ENCODE measurements around the gene KRTAP26-1. TPM values are rescaled to one million over a fixed set of nuclear protein-coding genes. Genes with fewer than 3 reads are reported as not detected.

KRTAP26-1 gene
- total RNA-seq, 1 donor from 2014 or later = not detected

DNA sequence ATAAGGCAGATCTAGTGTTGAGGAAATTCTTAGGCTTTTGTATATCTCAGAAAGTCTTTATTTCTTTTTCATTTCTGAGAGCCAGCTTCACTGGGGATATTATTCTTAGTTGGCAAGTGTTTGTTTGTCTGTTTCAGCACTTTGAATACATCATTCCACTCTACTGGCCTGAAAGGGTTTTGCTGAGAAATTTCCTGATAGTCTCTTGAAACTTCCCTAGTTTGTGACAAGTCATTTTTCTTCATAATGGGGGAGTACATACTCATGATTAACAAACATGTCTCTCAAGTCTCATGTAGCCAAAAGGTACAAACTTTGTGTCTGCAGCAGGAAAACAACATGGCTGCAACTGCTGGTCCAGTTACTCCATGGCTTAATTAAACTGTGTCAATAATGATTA, 6.3 kb upstream of the KRTAP26-1 start:
- Mint-ChIP-seq H3K9me3 (peaks cover 28% of the 10 kb centered on the region), H3K36me3 (no peaks in the 10 kb centered on the region), H3K27me3 (ENCODE audit: low read depth) (no peaks in the 10 kb centered on the region), H3K4me1 (no peaks in the 10 kb centered on the region), H3K27ac (no peak overlapping the region), H3K4me3 (no peak overlapping the region)
- DNase-seq (ENCODE audit: low spot score in 2 of 2, unreplicated experiment in 2 of 2) = no peak
- TF ChIP-seq, protein P1, sequence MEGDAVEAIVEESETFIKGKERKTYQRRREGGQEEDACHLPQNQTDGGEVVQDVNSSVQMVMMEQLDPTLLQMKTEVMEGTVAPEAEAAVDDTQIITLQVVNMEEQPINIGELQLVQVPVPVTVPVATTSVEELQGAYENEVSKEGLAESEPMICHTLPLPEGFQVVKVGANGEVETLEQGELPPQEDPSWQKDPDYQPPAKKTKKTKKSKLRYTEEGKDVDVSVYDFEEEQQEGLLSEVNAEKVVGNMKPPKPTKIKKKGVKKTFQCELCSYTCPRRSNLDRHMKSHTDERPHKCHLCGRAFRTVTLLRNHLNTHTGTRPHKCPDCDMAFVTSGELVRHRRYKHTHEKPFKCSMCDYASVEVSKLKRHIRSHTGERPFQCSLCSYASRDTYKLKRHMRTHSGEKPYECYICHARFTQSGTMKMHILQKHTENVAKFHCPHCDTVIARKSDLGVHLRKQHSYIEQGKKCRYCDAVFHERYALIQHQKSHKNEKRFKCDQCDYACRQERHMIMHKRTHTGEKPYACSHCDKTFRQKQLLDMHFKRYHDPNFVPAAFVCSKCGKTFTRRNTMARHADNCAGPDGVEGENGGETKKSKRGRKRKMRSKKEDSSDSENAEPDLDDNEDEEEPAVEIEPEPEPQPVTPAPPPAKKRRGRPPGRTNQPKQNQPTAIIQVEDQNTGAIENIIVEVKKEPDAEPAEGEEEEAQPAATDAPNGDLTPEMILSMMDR (IDR thresholded peaks at IDR 0.05; ENCODE audit: unreplicated experiment) = no peak

DNA sequence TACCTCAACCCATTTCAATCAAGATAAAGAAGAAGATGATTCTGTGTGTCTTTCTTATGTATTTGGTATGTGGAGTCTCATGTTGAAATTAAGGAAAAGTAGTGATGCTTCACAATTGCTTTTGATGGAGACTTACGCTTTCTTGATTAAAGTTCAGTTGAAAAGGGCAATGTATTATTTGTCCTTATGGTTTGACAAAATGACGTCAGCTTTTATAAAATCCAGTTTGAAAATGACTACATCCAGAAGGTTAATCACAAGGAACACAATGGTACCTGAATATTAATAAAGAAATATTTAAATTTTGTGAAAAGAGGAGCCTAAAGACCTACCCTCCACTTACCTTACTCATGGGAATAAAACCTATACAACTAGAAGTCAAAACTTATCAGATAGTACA, 4.4 kb downstream of the KRTAP26-1 start:
- H3K9me3 Mint-ChIP-seq = no peaks in the 10 kb centered on the region
- H3K4me1 Mint-ChIP-seq = no peaks in the 10 kb centered on the region
- H3K36me3 Mint-ChIP-seq = no peaks in the 10 kb centered on the region
- no peak overlapping the region for H3K4me3 Mint-ChIP-seq
- no peak for DNase-seq (ENCODE audit: low spot score in 2 of 2, unreplicated experiment in 2 of 2)
- no peak overlapping the region for H3K27ac Mint-ChIP-seq
- peaks cover 14% of the 10 kb centered on the region for H3K27me3 Mint-ChIP-seq (ENCODE audit: low read depth)
- TF ChIP-seq, protein P1 (IDR thresholded peaks at IDR 0.05; ENCODE audit: unreplicated experiment) = no peak

GRCh38 chr21:30306884-30307283, 13.2 kb downstream of the KRTAP26-1 start:
- DNase-seq (ENCODE audit: low spot score in 2 of 2, unreplicated experiment in 2 of 2) = no peak
- H3K4me3 Mint-ChIP-seq = no peak overlapping the region

DNA sequence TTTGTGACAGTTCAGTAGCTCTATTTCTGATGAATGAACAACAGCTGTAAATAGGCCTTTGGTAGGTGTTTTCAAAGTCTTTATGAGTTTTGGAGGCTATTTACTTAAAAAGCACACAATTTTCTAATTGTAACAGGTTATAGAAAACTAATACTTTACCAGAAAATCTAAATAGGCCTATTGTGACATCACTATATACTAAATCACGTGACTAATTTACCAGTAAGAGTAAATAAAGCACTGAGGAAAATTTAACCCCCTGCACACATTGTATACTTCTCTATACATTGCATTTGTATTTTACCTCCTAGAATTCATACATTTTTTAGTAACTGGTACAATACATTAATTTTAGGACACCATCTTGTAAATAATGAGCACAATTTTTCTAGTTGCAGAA, 15.0 kb downstream of the KRTAP26-1 start:
- TF ChIP-seq, protein P1 (IDR thresholded peaks at IDR 0.05; ENCODE audit: unreplicated experiment) = no peak
- Mint-ChIP-seq H3K9me3 (peaks cover 13% of the 10 kb centered on the region), H3K4me3 (no peak overlapping the region), H3K36me3 (no peaks in the 10 kb centered on the region), H3K4me1 (peaks cover 3% of the 10 kb centered on the region), H3K27me3 (ENCODE audit: low read depth) (no peaks in the 10 kb centered on the region), H3K27ac (no peak overlapping the region)
- no peak for DNase-seq (ENCODE audit: low spot score in 2 of 2, unreplicated experiment in 2 of 2)

More at GRCh38 chr21:30306884-30307283, 13.2 kb downstream of the KRTAP26-1 start:
- TF ChIP-seq, protein P1 (IDR thresholded peaks at IDR 0.05; ENCODE audit: unreplicated experiment) = no peak
- Mint-ChIP-seq H3K36me3 (no peaks in the 10 kb centered on the region), H3K9me3 (no peaks in the 10 kb centered on the region), H3K27ac (no peak overlapping the region), H3K27me3 (ENCODE audit: low read depth) (no peaks in the 10 kb centered on the region), H3K4me1 (peaks cover 3% of the 10 kb centered on the region)

- Mint-ChIP-seq H3K4me1 (no peaks in the 10 kb centered on the region), H3K36me3 (no peaks in the 10 kb centered on the region), H3K9me3 (peaks cover 5% of the 10 kb centered on the region), H3K4me3 (no peak within 1 kb of the TSS), H3K27me3 (ENCODE audit: low read depth) (peaks cover 7% of the 10 kb centered on the region), H3K27ac (no peak within 1 kb of the TSS)
- TF ChIP-seq, protein P1 (IDR thresholded peaks at IDR 0.05; ENCODE audit: unreplicated experiment) = no peak
- no peak for DNase-seq (ENCODE audit: low spot score in 2 of 2, unreplicated experiment in 2 of 2)
Observed at GRCh38 chr21:30289215-30289614, 30.9 kb downstream of the KRTAP26-1 start, which contains the start of gene KRTAP25-1. Gene KRTAP25-1 (minus strand): TSS chr21:30289514. CDS start chr21:30289490, 24 bp downstream.

GRCh38 chr21:30282850-30283249, 37.3 kb downstream of the KRTAP26-1 start, which contains the start of gene KRTAP24-1:
Gene KRTAP24-1 (minus strand): TSS chr21:30282950. CDS start chr21:30282932, 18 bp downstream.
- peaks cover 4% of the 10 kb centered on the region for H3K4me1 Mint-ChIP-seq
- no peak within 1 kb of the TSS for H3K4me3 Mint-ChIP-seq

More at GRCh38 chr21:30282850-30283249, 37.3 kb downstream of the KRTAP26-1 start, which contains the start of gene KRTAP24-1:
- TF ChIP-seq, protein P1 (IDR thresholded peaks at IDR 0.05; ENCODE audit: unreplicated experiment) = no peak
- Mint-ChIP-seq H3K36me3 (no peaks in the 10 kb centered on the region), H3K9me3 (peaks cover 5% of the 10 kb centered on the region), H3K27me3 (ENCODE audit: low read depth) (peaks cover 2% of the 10 kb centered on the region), H3K27ac (no peak within 1 kb of the TSS)
- no peak for DNase-seq (ENCODE audit: low spot score in 2 of 2, unreplicated experiment in 2 of 2)

Measured in mesothelial cell of epicardium (in vitro differentiated cells).